Natural killer cell (primary cell): ENCODE results near the gene UST. TPM values are rescaled to one million over a fixed set of nuclear protein-coding genes. Genes with fewer than 3 reads are reported as not detected.
"Not testable (repeated sequence)": the region's sequence is repeated elsewhere in the genome, so short reads cannot be mapped to it uniquely, and the experiment has no call there.

Experiments
- ATAC-seq, 3 donors: fragments of 150-1000 bp in 2 of 3; fragments of 200-7000 bp in 1 of 3; cut with Tn5 transposase; 1 replicate in 1 of 3; 2 replicates in 2 of 3; pipeline ENCODE4 v1.10.0; 2021; ENCODE audit warnings: mild to moderate bottlenecking in 2 of 3, moderate library complexity in 2 of 3
- DNase-seq, 2 donors: peaks; one replicate each; pipeline versions ENCODE4 v3.0.0 to v3.0.0-alpha.2; 2013 to 2021; ENCODE audit warnings: mixed read lengths in 1 of 2
- H3K27ac ChIP-seq: one replicate; pipeline ENCODE4 v1.5.1; 2013; ENCODE audit warnings: mild to moderate bottlenecking, low read length
- H3K27me3 ChIP-seq: one replicate; pipeline ENCODE4 v1.6.1; 2013; ENCODE audit warnings: low read length; ENCODE audit not compliant: control insufficient read depth, insufficient read depth
- H3K36me3 ChIP-seq: one replicate; pipeline ENCODE4 v1.6.1; 2013; ENCODE audit warnings: low read length; ENCODE audit not compliant: control insufficient read depth, insufficient read depth
- H3K4me1 ChIP-seq: one replicate; pipeline ENCODE4 v1.6.1; 2013; ENCODE audit warnings: low read length; ENCODE audit not compliant: control insufficient read depth, insufficient read depth
- H3K4me3 ChIP-seq: one replicate; pipeline ENCODE4 v1.5.1; 2013; ENCODE audit warnings: low read length
- H3K9me3 ChIP-seq: one replicate; pipeline ENCODE4 v1.6.1; 2013; ENCODE audit warnings: low read length; ENCODE audit not compliant: control insufficient read depth, insufficient read depth
- H3K27ac Mint-ChIP-seq, 2 donors: one replicate each; pipeline ENCODE4 v1.8.0; 2022; ENCODE audit warnings: mild to moderate bottlenecking in 2 of 2, mixed read lengths in 2 of 2, moderate library complexity in 1 of 2
- H3K27me3 Mint-ChIP-seq, 2 donors: one replicate each; pipeline ENCODE4 v1.8.0; 2022; ENCODE audit warnings: low read depth in 2 of 2, mixed read lengths in 2 of 2
- H3K36me3 Mint-ChIP-seq: one replicate; pipeline ENCODE4 v1.8.0; 2022; ENCODE audit warnings: mixed read lengths
- H3K4me1 Mint-ChIP-seq, 2 donors: one replicate each; pipeline ENCODE4 v1.8.0; 2022; ENCODE audit warnings: mixed read lengths in 2 of 2
- H3K4me3 Mint-ChIP-seq: one replicate; pipeline ENCODE4 v1.8.0; 2022; ENCODE audit warnings: mild to moderate bottlenecking, moderate library complexity, mixed read lengths
- H3K9me3 Mint-ChIP-seq, 2 donors: one replicate each; pipeline ENCODE4 v1.8.0; 2022; ENCODE audit warnings: mixed read lengths in 2 of 2
- CTCF ChIP-seq: fragments of 200-600 bp; IDR thresholded peaks from one replicate; pipeline ENCODE4 v1.8.0; 2022; ENCODE audit warnings: antibody characterized with exemption
- WGBS: methylation state at CpG from one replicate; pipeline ENCODE4 v1.1.7; 2013; ENCODE audit warnings: missing lambda C conversion rate; ENCODE audit not compliant: insufficient coverage; 5-methylcytosine and 5-hydroxymethylcytosine counted together
- intact Hi-C: fragments of 100-400 bp; cut with micrococcal nuclease; formaldehyde crosslinking; loops from one replicate; pipeline ENCODE4 v1.14.2; 2022
- total RNA-seq, 4 donors: library from RNA; stranded (reverse); fragments of 120-200 nt in 1 of 4; gene quantifications; one replicate each; pipeline versions ENCODE4 v1.2.3 to v1.2.4, GENCODE V29; 2013 to 2022

Gene UST
- total RNA-seq, 3 donors from 2014 or later (not counting 1 experiment from before 2014, with no cell fraction given), result 6.3 to 11.9 (median 10.6) TPM

- no peaks in the 10 kb centered on the region for H3K9me3 Mint-ChIP-seq
- H3K27me3 Mint-ChIP-seq, result no peaks in the 10 kb centered on the region
Observed at GRCh38 chr6:148874698-148875293, 128.0 kb downstream of the UST start.

GRCh38 chr6:148878683-148879082, 131.9 kb downstream of the UST start:
- Mint-ChIP-seq H3K4me1 (peaks cover 22 to 31% of the 10 kb centered on the region in 2 donors), H3K4me3 (no peak overlapping the region), H3K27ac (no peak overlapping the region), H3K9me3 (no peaks in the 10 kb centered on the region), H3K36me3 (no peaks in the 10 kb centered on the region), H3K27me3 (no peaks in the 10 kb centered on the region)
- 97% methylated on average over 5 of the region's 5 CpGs for WGBS
- H3K27ac ChIP-seq, result no peak overlapping the region
- H3K27me3 ChIP-seq, result no peaks in the 10 kb centered on the region
- ATAC-seq (no peak), DNase-seq (no peak)
- H3K4me3 ChIP-seq, result no peak overlapping the region
- TF ChIP-seq CTCF, result no peak
- H3K9me3 ChIP-seq, result no peaks in the 10 kb centered on the region
- no peaks in the 10 kb centered on the region for H3K36me3 ChIP-seq
- H3K4me1 ChIP-seq, result no peaks in the 10 kb centered on the region
- intact Hi-C loops, result no loop called here

More at GRCh38 chr6:148874698-148875293, 128.0 kb downstream of the UST start:
- no peaks in the 10 kb centered on the region for H3K9me3 ChIP-seq
- Mint-ChIP-seq H3K27ac (no peak overlapping the region), H3K4me3 (no peak overlapping the region), H3K36me3 (no peaks in the 10 kb centered on the region), H3K4me1 (peaks cover 34 to 37% of the 10 kb centered on the region in 2 donors)
- no peak overlapping the region for H3K27ac ChIP-seq
- ATAC-seq (no peak), DNase-seq (no peak)
- WGBS, result 92% methylated on average over 9 of the region's 9 CpGs
- no peak overlapping the region for H3K4me3 ChIP-seq
- intact Hi-C loops, result loop anchor here (5.0 kb wide), 1 partner anchor 127 kb away; the partner anchor contains the start of gene UST
- peaks cover 16% of the 10 kb centered on the region for H3K4me1 ChIP-seq
- no peaks in the 10 kb centered on the region for H3K36me3 ChIP-seq
- H3K27me3 ChIP-seq, result no peaks in the 10 kb centered on the region
- no peak for TF ChIP-seq CTCF

- peaks cover 22 to 27% of the 10 kb centered on the region in 2 donors for H3K4me1 Mint-ChIP-seq
- H3K4me3 Mint-ChIP-seq, H3K4me3 ChIP-seq, H3K9me3 Mint-ChIP-seq, H3K36me3 Mint-ChIP-seq, H3K27me3 ChIP-seq, H3K27ac ChIP-seq, H3K36me3 ChIP-seq, H3K9me3 ChIP-seq, DNase-seq, H3K27me3 Mint-ChIP-seq, H3K4me1 ChIP-seq, intact Hi-C loops, ATAC-seq: not testable (repeated sequence)
- WGBS, result 86% methylated on average over 3 of the region's 7 CpGs
- H3K27ac Mint-ChIP-seq, result peak overlapping the region in 1 of 2 donors; percentile 27
Observed at GRCh38 chr6:148880742-148881141, 133.9 kb downstream of the UST start.

GRCh38 chr6:148881593-148882311, 134.9 kb downstream of the UST start:
- no peaks in the 10 kb centered on the region for H3K27me3 Mint-ChIP-seq

More at GRCh38 chr6:148881593-148882311, 134.9 kb downstream of the UST start:
- ATAC-seq (no peak), DNase-seq (no peak)
- no peaks in the 10 kb centered on the region for H3K9me3 ChIP-seq
- H3K27ac ChIP-seq, result no peak overlapping the region
- no peaks in the 10 kb centered on the region for H3K36me3 ChIP-seq
- no peak overlapping the region for H3K4me3 ChIP-seq
- H3K27me3 ChIP-seq, result no peaks in the 10 kb centered on the region
- Mint-ChIP-seq H3K4me3 (no peak overlapping the region), H3K36me3 (no peaks in the 10 kb centered on the region), H3K9me3 (no peaks in the 10 kb centered on the region), H3K4me1 (peaks cover 19 to 24% of the 10 kb centered on the region in 2 donors), H3K27ac (no peak overlapping the region)
- WGBS, result 81% methylated on average over 9 of the region's 9 CpGs
- intact Hi-C loops, result no loop called here
- no peaks in the 10 kb centered on the region for H3K4me1 ChIP-seq
- TF ChIP-seq CTCF, result no peak
